H4 (cell line): ENCODE data around the gene CEP85. TPM values are rescaled to one million over a fixed set of nuclear protein-coding genes. Genes with fewer than 3 reads are reported as not detected.
A peak's percentile ranks its signal among the peaks of the same experiment; 100 is the strongest.

Source experiments
- DNase-seq: peaks from one replicate; pipeline ENCODE4 v3.0.0-alpha.2; 2015; ENCODE audit warnings: low spot score
- total RNA-seq: library from RNA; depleted of rRNA; stranded (reverse); fragments of >200 nt; shearing (Covaris generic); gene quantifications from 2 replicates; pipeline ENCODE4 v1.2.3, GENCODE V29; 2014; rRNA removed

CEP85 gene, protein sequence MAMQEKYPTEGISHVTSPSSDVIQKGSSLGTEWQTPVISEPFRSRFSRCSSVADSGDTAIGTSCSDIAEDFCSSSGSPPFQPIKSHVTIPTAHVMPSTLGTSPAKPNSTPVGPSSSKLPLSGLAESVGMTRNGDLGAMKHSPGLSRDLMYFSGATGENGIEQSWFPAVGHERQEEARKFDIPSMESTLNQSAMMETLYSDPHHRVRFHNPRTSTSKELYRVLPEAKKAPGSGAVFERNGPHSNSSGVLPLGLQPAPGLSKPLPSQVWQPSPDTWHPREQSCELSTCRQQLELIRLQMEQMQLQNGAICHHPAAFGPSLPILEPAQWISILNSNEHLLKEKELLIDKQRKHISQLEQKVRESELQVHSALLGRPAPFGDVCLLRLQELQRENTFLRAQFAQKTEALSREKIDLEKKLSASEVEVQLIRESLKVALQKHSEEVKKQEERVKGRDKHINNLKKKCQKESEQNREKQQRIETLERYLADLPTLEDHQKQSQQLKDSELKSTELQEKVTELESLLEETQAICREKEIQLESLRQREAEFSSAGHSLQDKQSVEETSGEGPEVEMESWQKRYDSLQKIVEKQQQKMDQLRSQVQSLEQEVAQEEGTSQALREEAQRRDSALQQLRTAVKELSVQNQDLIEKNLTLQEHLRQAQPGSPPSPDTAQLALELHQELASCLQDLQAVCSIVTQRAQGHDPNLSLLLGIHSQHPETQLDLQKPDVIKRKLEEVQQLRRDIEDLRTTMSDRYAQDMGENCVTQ
- total RNA-seq, result 18.1 and 21.3 TPM in 2 replicates

DNA sequence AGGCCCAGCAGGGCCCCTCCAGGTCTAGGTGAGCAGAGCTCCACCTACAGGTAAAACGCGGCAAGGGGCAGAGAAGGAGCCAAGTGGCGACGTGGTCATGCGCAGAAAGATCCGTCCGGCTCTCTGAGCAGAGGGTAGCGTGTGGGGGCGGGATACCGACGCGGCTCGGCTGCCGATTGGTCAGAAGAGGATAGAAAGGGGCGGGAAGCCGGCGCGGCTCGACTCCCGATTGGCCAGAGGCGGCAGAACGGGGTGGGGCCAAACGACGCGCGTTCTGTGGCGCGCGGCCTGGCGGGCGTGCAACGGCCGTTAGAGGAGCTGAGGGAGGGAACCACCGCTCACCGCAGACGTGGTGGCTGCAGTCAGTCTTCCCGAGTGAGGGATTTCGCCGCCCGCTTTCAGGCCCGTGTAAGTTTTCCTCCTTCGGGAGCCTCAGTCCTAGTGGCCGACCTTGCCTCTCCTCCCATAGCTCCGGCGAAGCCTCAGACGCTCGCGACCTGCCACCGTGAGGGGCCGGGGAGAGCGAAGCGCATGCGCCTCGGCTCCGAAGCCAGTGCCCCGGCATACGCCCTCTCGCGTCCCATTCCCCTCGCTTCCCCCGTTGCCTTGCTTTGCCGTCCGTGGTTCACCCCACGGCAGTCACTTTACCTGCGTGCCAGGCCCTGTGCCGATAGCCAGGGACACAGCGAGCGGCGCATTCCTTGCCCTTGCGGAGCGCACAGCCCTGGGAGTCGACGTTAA lies at the start of gene CEP85:
CEP85 (plus strand) TSS at position 298 of the 741 bp plus-strand sequence. CDS start 5,584 bp downstream, outside the sequence.
- DNase-seq, result peak; percentile 96

DNA sequence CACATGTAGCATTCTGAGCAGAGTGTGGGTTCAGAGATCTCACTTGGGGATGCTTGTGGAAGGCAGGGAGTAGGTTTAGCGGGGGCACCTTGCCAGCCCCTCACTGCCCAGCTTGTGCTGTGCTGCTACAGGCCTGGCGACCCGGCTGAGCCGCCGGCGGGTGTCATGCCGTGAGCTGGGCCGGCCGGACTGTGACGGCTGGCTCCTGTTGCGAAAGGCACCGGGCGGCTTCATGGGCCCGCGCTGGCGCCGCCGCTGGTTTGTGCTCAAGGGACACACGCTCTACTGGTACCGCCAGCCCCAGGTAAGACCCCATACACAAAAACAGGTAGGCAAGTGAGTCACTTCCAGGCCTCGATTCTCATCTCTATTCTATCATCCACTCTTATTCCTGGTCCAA lies 49.1 kb upstream of the CEP85 start:
- no peak for DNase-seq

DNA sequence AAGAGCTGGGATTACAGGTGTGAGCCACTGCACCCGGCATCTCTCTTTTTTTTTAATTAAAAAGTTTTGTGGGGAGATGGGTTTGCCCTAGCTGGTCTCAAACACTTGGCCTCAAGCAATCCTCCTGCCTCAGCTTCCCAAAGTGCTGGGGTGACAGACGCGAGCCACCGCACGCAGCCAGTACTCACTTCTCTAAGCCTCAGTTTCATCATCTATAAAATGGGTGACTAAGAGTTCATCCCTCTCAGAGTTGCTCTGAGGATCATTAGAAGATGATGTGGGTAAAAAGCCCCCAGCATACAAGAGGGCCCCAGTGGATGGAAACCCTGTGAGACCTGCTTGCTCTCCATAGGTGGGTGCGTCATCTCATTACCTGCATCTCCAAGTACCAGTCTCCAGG lies 46.1 kb upstream of the CEP85 start:
- no peak for DNase-seq

DNA sequence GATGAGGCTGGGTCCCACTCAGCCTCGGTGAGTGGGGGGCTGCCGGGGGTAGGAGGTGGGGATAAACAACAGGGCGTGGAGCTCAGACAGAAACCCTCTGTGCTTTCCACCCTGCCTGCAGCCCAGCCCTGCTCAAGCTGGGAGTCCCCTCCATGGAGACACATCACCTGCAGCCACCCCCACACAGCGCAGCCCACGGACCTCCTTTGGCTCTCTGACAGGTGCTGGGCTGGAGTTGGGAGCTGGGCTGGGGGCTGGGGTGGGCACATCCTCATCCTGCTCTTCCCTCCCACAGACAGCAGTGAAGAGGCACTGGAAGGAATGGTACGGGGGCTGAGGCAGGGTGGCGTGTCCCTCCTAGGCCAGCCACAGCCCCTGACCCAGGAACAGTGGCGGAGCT lies 45.5 kb upstream of the CEP85 start:
- no peak for DNase-seq

DNA sequence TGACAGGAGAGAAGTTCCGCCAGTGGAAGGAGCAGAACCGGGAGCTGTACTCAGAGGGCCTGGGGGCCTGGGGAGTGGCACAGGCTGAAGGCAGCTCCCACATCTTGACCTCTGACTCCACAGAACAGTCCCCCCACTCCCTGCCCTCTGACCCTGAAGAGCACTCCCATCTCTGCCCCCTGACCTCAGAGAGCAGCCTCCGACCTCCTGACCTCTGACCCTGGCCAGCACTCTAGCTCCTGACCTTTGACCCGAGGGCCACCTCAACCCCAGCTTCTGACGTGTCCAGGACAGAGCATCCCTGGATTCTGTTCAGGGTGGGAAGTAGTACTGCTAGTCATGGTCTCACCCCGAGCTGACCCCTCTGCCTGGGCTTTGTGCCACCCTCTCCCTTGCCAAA lies 44.7 kb upstream of the CEP85 start:
- no peak for DNase-seq

DNA sequence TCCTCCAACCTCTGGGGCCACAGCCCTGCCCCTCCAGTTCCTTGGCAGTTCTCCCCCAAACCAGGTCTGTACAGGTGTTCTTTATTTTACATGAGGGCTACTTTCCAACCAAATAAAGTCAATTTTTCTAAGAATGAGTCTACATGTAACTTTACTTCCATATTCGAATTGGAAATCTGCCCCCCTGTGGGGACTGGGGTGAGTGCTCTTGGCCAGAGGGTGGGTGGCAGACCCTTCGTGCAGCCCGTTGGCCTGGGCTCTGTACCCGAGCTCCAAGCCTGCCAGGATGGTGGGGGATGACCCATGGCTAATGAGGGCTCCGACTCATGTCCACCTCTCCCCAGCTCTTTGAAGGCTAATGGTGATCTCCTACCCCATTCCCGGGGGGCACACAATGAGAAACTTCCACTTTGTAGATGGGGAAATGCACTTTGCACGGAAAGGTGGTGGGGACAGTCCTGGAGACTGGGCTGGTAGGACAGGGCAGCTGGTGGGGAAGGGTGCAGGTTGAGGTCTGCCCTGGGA lies 44.2 kb upstream of the CEP85 start:
- DNase-seq, result no peak

DNA sequence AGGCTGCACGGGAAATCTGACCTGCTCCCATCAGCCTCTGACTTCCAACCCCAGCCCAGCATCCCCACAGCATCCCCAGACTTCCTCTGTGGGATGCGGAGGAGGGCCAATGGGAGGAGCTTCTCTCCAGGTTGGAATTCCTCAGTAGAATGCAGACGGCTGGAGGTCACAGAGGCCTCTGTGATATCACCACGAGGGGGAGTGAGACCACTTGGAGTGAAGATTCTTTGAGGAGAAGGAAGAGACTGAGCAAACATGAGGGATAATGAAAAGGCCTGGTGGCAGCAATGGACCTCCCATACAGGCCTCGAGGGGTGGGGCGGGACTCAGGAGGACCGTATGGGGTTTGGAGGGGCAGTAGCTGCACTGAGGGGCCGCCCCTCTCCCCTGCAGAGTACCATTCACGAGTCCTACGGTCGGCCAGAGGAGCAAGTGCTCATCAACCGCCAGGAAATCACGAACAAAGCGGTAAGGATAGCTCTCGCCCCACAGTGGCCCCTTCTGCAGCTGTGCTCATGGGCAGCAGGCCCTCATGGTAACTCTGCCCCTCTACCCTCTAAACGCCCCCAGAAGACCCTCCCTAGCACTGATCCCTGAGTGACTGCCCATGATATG lies 43.5 kb upstream of the CEP85 start, which contains the start of gene CATSPER4:
CATSPER4 (plus strand) TSS at position 230 of the 615 bp plus-strand sequence; CDS start at position 256, 26 bp downstream.
- DNase-seq, result no peak

DNA sequence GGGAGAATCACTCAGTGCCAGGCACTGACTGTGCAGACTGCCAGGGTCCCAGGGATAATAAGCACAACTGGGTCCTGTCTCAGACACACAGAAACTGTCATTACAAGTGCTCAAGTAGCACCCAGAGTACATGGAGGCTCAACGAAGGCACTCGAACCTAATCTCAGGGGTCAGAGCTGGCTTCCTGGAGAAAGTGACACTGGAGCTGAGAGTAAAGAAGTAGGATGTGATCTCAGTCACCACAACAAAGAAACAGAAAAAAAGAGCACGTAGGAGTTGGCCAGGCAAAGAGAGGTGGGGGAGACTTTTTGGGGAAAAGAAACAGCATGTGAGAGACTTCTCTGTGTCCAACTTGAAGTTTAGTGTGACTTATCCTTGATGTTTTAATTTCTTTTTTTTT lies 42.3 kb upstream of the CEP85 start:
- DNase-seq, result no peak

DNA sequence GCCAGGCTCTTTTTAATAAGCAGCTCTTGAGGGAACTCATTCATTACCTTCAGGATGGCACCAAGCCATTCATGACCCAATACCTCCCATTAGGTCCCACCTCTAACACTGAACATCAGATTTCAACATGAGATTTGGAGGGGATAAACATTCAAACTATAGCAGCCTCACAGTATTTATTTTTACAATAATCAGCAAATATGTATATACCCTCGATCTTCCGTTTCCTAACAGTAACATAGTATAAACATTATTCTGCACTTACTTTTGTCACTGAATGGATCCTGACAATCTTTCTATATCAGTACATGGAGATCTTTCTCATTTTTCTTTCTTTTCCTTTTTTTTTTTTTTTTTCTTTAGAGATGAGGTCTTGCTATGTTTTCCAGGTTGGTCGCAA lies 38.2 kb upstream of the CEP85 start:
- no peak for DNase-seq

DNA sequence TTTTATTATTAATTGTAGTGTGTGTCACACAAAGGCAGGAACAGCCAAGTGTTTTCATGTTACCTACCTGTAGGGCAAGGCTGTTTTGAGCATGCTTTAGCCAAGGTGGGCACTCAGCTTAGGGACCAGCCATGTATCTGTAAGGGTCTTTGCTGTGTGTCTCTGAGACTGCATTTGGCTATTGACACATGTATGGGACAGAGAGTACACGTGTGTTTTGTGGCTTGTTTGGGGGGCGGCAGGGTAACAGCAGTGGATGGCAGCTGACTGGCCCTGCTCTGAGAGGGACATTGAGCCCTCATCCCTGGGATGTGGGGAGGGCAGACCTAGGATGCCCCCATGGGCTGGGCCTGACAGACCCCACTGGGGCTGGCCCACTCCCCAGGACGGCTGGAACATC lies 36.7 kb upstream of the CEP85 start:
- no peak for DNase-seq

DNA sequence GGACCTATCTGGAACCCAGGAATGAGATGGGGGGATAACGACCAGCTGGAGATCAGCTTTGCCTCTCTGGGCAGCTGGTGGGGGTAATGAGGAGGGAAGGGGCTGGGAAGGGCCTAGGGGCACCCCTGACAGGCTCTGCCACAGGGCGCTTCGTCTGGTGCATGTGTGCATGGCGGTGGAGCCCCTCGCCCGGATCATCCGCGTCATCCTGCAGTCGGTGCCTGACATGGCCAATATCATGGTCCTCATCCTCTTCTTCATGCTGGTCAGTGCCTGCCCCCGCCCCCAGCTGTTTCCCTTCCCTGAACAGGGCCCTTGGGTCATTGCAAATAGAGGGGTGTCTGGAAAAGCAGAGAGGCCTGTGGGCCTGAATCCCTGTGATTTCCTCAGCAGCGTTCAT lies 36.2 kb upstream of the CEP85 start:
- DNase-seq, result no peak

DNA sequence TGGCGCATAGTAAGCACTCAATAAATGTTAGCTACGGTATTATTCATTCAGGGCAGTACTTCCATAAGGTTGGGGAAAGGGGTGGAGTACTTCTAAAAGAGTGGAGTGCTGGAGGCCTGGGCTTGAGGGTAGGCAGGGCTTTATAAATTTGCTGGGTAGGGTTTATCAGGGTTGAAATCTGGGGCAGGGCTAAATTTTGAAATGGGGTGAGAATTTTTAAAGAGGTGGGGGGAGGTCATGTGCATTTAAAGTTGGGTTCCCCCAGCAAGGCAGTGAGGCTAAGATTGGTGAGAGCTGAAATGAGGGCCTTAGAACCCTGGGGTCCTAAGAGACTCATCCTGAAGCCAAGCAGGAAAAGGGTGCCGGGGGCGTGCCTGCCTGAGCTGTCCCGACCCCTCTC lies 33.6 kb upstream of the CEP85 start:
- no peak for DNase-seq

DNA sequence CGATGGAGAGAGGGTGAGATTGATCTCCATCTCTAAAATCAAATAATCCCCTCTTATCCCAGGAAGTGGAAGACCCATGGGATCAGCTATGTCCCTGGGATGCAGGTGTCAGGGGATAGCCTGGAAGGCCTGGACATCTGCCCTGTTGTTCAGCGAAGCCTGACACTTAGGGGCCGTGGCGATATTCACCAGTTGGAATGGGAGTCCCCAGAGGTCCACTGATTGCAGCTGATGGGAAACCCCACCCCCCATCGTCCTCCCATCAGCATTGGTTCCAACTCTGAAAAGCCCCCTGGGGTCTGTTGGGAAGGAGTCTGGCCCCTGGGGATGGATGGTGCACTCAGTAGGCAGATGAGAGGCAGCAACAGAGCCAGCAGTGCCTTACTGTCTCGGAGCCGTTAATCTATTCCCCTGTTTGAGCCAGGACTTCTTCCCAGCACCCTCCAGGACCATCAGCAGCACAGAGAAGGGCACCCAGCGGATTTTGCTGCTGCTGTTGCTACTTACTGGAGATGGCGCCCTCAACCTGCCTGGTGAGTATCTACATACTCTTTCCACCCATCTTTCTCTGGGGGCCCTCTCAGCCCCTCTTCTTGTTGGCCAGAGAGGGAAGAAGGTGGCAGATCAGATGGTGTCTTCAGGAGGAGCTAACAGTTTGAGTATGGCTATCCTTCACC lies 30.2 kb upstream of the CEP85 start:
- no peak for DNase-seq

DNA sequence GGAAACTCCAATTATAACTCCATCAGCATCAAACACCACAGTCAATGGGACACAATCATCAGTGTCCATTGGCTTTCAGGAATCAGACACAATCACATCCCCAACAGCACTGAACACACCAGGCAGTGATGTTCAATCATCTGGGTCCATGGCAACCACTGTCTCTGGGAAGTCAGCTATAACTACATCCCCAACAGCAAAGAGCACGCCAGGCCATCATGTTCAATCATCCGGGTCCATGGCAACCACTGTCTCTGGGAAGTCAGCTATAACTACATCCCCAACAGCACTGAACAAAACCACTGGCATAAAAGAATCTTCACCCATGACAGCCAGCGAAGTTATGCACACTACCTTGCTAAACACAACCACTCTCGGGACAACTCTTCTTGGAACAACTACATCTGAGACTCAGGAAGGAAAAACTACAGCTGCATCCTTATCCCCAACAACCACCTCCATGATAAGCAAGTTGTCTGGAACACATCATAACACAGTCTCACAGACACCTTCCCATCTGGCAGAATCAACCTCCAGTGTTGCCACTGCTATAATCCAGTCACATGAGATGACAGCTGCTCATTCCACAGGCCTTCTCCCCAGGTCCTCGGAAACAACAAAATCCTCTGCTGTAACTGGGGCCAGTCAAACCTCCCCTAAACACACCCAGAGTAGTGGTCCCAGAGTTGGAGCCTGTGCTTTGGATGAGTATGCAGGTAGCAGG lies 23.7 kb upstream of the CEP85 start:
- DNase-seq, result no peak

DNA sequence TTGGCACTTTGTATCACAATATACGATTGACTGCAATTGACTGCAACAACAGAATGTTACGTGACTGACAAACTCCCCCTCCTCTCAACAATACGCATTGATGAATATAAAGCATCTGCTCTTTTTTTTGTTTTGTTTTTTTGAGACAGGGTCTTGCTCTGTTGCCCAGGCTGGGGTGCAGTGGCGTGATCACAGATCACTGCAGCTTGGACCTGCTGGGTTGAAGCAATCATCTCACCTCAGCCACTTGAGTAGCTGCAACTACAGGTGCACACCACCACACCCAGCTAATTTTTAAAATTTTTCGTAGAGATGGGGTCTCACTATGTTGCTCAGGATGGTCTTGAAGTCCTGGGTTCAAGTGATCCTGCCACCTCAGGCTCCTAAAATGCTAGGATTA lies 21.3 kb upstream of the CEP85 start:
- DNase-seq, result no peak

DNA sequence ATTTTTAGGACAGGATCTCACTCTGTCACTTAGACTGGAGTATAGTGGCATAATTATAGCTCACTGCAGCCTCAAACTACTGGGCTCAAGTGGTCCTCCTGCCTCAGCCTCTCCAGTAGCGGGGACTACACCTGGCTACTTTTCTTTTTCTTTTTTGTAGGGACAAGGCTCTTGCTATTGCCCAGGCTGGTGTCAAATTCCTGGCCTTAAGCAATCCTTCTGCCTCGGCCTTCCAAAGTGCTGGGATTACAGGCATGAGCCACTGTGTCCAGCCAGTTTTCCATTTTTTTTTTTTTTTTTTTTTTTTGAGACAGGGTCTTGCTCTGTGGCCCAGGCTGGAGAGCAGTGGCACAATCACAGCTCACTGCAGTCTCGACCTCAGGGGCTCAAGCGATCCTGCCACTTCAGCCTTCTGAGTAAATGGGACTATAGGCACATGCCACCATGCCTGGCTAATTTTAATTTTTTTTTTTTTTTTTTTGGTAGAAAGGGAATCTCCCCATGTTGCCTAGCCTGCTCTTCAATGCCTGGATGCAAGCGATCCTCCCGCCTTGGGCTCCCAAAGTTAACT lies 20.6 kb upstream of the CEP85 start:
- no peak for DNase-seq

DNA sequence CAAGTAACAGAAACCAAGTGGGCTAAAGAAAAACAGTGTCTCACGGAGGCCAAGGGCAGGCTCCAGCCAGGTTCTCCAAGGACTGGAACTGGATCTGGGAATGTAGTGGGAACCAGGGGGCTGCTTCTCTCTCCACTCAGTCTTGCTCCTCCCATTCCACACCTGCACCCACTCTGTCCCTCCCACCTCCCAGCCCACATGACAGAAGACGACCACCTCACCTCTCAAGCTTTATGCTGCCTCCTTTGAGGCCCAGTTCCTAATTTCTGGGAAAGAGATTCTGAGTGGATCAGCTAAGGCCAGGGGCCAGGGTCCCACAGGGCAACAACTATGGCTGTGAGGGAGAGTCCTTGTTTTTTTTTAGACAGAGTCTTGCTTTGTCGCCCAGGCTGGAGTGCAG lies 18.8 kb upstream of the CEP85 start:
- no peak for DNase-seq

DNA sequence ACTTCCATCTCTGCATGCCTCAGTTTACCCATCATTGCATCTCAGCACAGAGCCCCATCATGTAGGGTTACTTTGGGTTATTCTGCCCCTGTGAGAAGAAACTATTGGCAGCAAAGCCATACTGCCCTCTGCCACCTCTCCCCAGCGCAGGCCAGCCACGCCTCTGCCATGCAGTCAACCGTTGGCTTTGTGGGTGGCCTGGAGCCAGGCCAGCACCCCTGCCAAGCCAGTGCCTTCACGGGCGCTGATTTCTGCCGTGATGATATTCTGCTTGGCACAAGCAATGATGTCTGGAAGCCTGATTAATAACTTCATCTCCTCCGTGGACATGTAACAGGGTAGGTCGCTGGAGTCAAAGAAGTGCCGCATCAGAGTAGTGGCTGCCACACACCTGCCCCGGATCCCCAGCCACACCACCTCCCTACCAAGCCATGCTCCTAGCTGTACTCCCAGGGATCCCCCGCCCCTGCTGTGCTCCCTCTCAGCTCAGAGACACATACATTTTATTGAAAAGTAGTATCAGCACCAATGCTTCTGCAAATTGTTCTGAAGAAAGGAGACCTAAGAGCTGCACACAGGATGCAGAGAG lies 15.0 kb upstream of the CEP85 start:
- peak; percentile 44 for DNase-seq

DNA sequence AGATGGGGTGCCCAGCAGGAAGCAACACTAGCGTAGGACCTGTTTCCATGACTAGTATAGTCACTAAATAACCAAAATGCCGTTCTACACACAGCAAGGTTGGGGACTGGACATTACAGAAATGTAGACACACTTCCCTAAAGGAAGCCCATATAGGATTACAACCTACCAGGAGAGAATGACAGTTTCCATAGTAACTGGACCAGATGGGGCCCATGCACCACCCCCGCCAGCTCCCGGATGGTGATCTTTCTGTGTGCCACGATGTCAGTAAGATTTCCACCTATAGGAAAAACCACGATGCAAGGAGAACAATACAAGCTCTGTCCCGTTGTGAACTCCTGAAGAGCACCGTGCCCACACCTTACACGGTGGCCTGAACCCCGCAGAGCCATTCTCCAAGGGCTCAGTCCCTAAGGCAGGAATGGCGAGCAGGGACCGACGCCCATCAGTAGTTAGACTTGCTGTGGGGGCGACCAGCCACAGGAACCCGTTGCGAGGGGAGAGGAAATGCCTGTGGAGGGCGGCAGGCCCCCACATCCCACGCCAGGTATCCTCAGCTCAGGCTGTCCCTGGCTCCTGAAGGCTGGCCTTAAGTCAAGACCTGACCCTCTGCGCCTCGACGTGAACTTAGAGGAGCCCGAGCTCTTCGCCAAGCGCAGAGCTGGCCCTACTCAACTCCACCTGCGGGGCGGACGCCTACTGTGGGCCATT lies 13.6 kb upstream of the CEP85 start:
- no peak for DNase-seq
